IPS DF 4.7 (cell line): Measurements from ENCODE around the gene NTN1.
"Not testable (repeated sequence)": the region's sequence is repeated elsewhere in the genome, so short reads cannot be mapped to it uniquely, and the experiment has no call there.

Experiments used
- DNase-seq: peaks from one replicate; pipeline ENCODE4 v3.0.0-alpha.2; 2013; ENCODE audit warnings: low spot score; ENCODE audit errors: extremely low read depth

NTN1 gene

GRCh38 chr17:9242497-9242881 lies 221.2 kb downstream of the NTN1 start:
- DNase-seq, result no peak

GRCh38 chr17:9242983-9243382 lies 221.7 kb downstream of the NTN1 start:
- no peak for DNase-seq

GRCh38 chr17:9244066-9245052 lies 223.0 kb downstream of the NTN1 start:
- DNase-seq, result no peak

- DNase-seq, result no peak
Measured at GRCh38 chr17:9247401-9247938, 226.2 kb downstream of the NTN1 start.

- no peak for DNase-seq
Measured at GRCh38 chr17:9249245-9249953, 228.1 kb downstream of the NTN1 start.

- DNase-seq, result no peak
Measured at GRCh38 chr17:9251273-9251672, 230.0 kb downstream of the NTN1 start.

- no peak for DNase-seq
Measured at GRCh38 chr17:9253308-9253707, 232.0 kb downstream of the NTN1 start.

GRCh38 chr17:9254841-9255240 lies 233.5 kb downstream of the NTN1 start:
- no peak for DNase-seq

- DNase-seq, result no peak
Measured at GRCh38 chr17:9255833-9256232, 234.5 kb downstream of the NTN1 start.

- no peak for DNase-seq
Measured at GRCh38 chr17:9256361-9256750, 235.0 kb downstream of the NTN1 start.

- DNase-seq, result no peak
Measured at GRCh38 chr17:9256751-9257629, 235.7 kb downstream of the NTN1 start.

GRCh38 chr17:9257630-9257965 lies 236.3 kb downstream of the NTN1 start:
- not testable (repeated sequence) for DNase-seq

- no peak for DNase-seq
Measured at GRCh38 chr17:9258115-9259015, 237.1 kb downstream of the NTN1 start.

- no peak for DNase-seq
Measured at GRCh38 chr17:9259419-9259818, 238.1 kb downstream of the NTN1 start.

- DNase-seq, result no peak
Measured at GRCh38 chr17:9261081-9262012, 240.0 kb downstream of the NTN1 start.

GRCh38 chr17:9266031-9266680 lies 244.8 kb downstream of the NTN1 start:
- no peak for DNase-seq

- DNase-seq, result no peak
Measured at GRCh38 chr17:9266697-9267117, 245.4 kb downstream of the NTN1 start.

GRCh38 chr17:9268546-9268945 lies 247.2 kb downstream of the NTN1 start:
- DNase-seq, result no peak
